GM10266 (cell line): ENCODE results near the gene FGF12.
A peak's percentile ranks its signal among the peaks of the same experiment; 100 is the strongest.
"Not testable (repeated sequence)": the region's sequence is repeated elsewhere in the genome, so short reads cannot be mapped to it uniquely, and the experiment has no call there.

ENCODE experiments used
- DNase-seq: peaks from one replicate; pipeline ENCODE4 v3.0.0; 2012; ENCODE audit errors: extremely low spot score
- CTCF ChIP-seq: IDR thresholded peaks from 2 replicates; pipeline ENCODE4 v1.5.1; 2012; ENCODE audit warnings: mild to moderate bottlenecking, low read depth; ENCODE audit not compliant: control insufficient read depth, insufficient read depth; ENCODE audit errors: missing control alignments

FGF12 gene

GRCh38 chr3:192727032-192727847, at the start of gene FGF12:
Gene FGF12, minus strand, starts transcription at chr3:192727541.
- no peak for TF ChIP-seq CTCF
- no peak for DNase-seq

GRCh38 chr3:192774341-192774740, 47.0 kb upstream of the FGF12 start:
- DNase-seq, result not testable (repeated sequence)

GRCh38 chr3:192772240-192772894, 45.0 kb upstream of the FGF12 start:
- peak; percentile 66 for TF ChIP-seq CTCF

DNA sequence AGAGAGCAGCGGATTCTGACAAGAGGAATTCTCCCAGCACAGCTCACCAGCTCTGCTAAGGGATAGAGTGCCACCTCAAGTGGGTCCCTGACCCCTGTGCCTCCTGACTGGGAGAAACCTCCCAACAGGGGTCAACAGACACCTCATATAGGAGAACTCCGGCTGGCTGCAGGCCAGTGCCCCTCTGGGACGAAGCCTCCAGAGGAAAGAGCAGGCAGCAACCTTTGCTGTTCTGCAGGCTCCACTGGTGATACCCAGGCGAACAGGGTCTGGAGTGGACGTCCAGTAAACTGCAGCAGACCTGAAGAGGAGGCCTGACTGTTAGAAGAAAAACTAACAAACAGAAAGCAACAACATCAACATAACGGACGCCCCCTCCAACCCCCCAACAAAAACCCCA, 31.3 kb upstream of the FGF12 start:
- no peak for TF ChIP-seq CTCF
- DNase-seq, result no peak

More at GRCh38 chr3:192772240-192772894, 45.0 kb upstream of the FGF12 start:
- no peak for DNase-seq

GRCh38 chr3:192751148-192751547, 23.8 kb upstream of the FGF12 start:
- TF ChIP-seq CTCF, result no peak
- no peak for DNase-seq

GRCh38 chr3:192750201-192750600, 22.9 kb upstream of the FGF12 start:
- DNase-seq, result no peak
- TF ChIP-seq CTCF, result no peak

DNA sequence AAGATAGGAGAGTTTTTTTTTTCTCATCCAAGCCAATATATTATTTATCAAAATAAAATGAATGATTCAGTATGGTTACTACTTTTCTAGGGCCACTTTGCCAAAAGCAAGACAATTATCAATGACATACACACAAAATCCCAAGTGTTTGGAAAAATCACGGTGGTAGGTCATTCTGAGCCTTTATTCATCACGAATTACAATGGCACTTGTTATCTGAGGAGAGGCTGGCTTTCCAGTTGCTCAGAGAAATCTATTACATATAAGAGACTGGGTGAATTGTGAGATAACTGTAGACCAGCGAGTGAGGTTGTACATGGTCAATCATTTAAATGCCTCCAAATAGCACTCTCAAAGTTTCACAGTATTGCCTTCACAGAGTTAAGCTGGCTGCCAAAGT, 20.4 kb upstream of the FGF12 start:
- DNase-seq, result no peak
- TF ChIP-seq CTCF, result no peak

DNA sequence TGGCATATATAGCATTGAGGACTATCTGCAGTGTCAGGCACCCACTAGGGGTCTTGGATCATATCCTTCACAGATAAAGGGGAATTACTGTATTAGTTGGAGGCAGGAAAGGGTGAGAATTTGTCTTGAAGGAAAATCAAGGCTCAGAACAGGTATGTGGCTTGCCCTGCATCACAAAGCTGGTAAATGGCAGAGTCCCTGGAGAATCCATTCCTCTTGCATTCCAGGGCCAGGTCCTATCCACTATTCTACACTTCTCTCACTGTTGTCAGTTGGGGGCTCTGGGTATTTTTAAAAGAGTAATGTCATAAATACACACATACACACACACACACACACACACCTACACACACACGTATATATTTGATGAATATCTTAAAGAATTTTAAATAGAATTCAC, 19.8 kb upstream of the FGF12 start:
- no peak for DNase-seq
- TF ChIP-seq CTCF, result no peak
